Activated T-cell treated with anti-CD3 and anti-CD28 coated beads for 24 hours (primary cell): Measurements from ENCODE around the gene LYPD4.

Experiments used
- DNase-seq: peaks from one replicate; pipeline ENCODE4 v3.0.0-alpha.2; 2020; ENCODE audit warnings: low read depth

The LYPD4 gene

DNA sequence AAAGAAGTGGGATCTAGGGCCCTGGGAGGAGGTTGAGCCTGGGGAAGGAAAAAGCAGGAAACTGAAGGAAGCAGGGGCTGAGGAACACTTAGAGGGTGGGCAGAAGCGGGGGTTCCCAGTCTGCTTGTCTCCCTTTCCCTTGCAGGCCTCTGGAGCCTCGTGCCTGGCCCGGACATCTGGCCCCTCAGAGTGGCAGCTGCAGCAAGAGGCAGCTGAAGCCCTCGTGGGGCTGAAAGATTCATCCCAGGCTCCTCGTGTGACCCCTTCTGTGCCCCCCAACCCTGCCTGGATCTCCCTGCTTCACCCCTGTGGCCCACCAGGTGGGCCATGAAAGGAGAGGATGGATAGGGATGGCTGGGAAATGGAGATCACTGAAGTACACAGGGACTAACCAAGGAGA, 5.9 kb upstream of the LYPD4 start:
- no peak for DNase-seq

DNA sequence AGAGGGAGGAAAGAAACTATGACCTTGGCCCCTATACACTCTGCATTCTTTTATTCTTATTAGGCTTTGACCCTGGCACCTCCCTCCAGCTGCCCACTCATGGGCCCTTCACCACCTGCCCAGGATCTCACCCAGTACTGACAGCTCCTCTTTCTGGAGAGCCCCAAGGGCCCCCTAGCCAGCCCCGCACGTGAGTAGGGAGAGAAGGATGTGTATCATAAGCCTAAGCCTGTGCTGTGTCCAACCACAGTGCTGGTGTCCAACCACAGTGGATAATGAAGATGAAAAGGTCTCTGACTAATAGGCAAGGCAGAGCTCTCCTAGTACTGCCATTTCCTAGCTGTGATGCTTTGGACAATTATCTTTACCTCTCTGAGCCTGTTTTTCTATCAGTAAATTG, 4.6 kb upstream of the LYPD4 start:
- DNase-seq, result no peak

DNA sequence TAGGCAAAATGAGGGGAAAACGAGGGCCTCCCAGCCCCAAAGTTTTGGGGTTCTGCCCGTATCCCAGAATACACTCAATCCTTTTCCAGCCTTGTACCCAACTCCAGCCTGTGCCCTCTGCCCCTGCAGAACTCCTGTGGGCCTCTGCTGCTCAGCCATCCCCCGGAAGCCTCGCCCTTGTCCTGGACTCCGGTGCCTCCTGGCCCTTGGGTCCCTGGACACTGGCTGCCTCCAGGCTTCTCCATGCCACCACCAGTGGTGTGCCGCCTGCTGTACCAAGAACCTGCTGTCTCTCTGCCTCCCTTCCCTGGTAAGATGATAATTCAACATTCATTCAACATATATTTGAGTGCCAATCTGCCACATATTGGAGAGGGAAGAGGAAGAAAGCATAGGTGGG, 4.2 kb upstream of the LYPD4 start:
- no peak for DNase-seq

DNA sequence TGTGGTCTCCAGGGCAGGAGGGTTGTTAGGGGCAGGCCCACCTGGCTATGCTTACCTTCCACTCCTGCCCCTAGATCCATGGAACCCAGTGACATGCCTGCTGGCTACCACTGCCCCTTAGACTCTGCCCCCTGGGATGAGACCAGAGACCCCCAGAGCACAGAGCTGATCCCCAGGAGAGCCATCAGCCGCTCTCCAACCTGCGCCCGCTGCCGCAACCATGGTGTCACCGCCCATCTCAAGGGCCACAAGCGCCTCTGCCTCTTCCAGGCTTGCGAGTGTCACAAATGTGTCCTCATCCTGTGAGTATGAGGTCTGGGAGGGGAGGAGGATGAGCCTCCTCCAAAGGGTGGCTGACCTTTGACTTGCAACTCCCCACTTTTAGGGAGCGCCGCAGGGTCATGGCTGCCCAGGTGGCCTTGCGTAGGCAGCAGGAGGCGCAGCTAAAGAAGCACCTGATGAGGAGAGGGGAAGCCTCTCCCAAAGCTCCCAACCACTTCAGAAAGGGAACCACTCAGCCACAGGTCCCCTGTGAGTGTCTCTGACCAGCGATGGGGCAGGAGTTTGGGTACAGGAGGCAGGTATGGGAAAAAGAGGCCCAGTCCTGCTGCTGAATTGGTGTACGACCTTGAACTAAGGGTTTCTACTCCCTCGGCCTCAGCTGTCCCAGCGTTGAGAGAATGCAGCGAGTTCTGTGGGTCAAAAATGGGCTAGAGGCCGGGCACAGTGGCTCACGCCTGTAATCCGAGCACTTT, 3.0 kb upstream of the LYPD4 start:
- DNase-seq, result no peak

DNA sequence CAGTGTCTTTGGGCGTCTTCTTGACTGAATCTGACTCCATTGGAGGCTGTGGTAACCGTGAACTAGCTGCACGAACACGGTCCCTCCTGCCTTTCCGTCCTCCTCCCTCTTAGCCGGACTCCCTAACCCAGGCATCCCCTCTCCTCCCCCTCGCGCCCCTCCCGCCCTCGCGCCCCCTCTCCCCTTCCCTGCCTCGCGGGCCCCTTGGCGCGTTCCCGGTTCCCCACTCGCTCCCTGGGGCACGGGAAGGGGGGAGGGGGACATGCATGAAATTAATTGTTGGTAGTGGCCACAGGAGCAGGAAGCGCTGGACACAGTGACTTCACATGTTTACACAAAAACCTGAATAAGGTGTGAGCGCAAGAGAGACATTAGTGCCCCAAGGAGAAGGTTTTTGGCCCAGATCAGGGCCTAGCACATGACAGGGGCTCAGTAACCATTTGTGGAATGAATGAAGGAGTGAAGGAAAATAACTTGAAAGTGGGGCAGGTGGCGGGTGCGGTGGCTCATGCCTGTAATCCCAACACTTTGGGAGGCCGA, 638 bp upstream of the LYPD4 start:
- no peak for DNase-seq

DNA sequence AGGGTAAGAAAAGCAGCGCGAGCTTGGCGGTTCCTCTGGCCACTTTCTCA, 343 bp upstream of the LYPD4 start, which contains the start of gene DMRTC2:
TSS of gene DMRTC2 (plus strand) at position 42 of the 50 bp plus-strand sequence. CDS start 2,387 bp downstream, outside the sequence.
- no peak for DNase-seq

DNA sequence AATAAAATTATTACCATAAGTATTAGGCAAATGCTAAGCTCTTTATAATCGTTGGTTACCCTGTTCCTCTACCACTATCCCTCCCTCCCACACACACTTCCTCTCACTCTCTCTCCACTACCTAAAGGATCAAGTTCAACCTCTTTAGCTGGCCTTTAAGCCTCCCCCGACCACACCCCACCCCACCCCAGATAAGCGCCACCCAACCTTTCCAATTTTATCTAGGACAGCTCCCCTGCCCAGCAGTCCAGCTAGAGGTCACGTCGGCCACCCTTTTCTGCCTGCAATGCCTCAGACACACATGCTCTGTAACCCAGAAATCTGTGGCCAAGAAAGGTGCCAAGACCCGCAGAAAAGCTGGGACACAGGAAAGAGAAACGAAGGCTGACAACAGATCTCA, 1.1 kb downstream of the LYPD4 start:
- DNase-seq, result no peak

- no peak for DNase-seq
Observed at GRCh38 chr19:41839211-41839610, 5.3 kb downstream of the LYPD4 start.

DNA sequence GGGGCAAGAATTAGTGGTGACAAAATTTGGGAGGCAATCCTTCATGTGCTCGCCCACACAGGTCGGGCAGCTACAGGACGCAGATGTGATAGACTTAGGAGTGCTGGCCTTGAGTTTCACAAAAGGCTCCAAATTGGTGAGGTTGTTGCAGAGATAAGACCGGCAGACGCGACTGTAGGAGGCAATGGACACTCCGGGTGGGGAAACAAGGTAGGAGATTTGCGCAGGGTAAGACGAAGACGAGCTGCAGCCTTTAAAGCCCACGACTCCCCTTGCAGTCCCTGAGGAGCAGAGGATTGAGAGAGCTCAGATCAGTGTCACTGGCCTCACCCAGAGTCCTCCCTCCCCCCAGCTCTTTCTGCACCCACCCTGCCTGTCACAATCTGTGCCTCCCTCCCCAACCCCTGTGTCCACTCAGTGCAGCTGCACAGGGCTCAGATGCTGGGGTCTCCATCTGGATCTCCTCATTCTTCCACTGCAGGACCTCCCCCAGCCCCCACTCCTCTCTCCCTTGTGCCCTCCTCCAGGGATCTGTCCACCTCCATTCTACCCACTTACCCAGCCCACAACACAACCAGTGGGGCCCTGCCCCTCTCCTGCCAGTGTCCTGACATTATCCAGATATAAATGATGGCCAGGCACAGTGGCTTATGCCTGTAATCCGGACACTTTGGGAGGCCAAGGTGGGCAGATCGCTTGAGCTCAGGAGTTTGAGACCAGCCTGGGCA, 6.3 kb downstream of the LYPD4 start:
- no peak for DNase-seq

- DNase-seq, result peak; percentile 20
Observed at GRCh38 chr19:41821003-41821735, 23.3 kb downstream of the LYPD4 start.

- no peak for DNase-seq
Observed at GRCh38 chr19:41816761-41817160, 27.7 kb downstream of the LYPD4 start.

DNA sequence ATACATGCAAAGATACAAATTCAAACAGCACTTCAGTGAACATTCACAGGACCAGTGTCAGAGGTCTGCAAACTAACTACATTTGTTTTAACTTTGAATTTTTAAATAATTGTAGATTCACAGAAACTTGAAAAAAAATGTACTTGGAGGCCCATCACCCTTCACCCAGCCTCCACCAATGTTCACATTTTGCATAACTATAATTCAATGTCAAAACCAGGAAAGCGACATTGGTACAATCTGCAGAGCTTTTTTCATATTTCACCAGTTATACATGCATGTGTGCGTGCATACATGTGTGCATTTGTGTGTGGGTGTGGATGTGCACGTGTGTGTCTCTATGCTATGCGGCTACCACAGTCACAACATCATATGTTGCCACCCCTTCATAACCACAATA, 29.2 kb downstream of the LYPD4 start:
- no peak for DNase-seq

- no peak for DNase-seq
Observed at GRCh38 chr19:41813911-41814310, 30.6 kb downstream of the LYPD4 start.

- no peak for DNase-seq
Observed at GRCh38 chr19:41811981-41812380, 32.5 kb downstream of the LYPD4 start.

DNA sequence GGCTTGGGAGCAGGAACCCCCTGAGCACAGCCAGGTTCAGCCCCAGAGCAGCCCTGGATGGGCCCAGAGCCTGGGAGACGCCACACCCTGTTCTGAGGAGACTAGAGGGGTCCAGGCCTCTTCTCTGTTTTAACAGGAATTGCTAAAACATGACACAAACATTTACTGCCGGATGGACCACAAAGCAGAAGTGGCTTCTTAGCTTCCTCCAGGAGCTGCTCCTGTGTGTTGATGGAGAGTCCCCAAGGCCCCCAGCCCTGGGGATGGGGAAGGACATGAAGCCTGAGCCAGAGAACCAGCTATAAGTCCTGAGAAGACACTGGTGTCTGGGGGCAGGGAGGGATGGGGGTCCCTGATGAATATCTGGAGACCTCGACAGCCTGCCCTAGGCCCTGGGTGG, 33.4 kb downstream of the LYPD4 start:
- DNase-seq, result no peak

DNA sequence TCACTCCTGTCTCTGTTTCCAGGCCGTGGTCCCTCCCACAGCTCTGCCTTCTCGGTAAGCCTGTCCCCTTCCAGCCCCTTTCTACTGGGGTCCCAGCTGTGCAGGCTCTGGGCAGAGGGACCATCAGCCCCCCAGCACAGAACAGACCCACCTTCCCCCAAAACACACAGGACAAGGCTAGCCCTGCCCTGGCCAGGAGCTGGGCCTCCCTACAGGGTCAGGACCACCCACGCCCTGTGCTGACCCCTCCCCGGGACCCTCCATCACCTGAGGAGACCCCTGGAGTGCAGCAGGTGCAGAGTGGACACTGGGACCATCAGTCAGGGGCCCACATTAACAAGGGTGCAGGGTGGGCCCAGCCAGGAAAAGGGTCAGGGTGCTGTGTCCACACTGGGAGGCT, 34.2 kb downstream of the LYPD4 start:
- no peak for DNase-seq

- no peak for DNase-seq
Observed at GRCh38 chr19:41808663-41809566, 35.6 kb downstream of the LYPD4 start.

DNA sequence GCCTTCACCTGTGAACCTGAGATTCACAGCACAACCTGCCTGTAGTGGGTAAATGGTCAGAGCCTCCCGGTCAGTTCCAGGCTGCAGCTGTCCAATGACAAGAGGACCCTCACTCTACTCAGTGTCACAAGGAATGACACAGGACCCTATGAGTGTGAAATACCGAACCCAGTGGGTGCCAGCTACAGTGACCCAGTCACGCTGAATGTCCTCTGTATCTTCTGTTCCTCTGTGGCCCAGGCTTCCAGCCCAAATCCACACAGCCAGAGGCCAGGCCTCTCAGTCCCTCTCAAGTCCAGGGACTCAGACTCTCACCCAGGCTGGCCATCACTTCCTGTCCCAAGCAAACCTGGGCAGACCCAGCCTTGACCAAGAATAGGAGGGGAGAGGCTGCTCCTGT, 37.3 kb downstream of the LYPD4 start:
- no peak for DNase-seq

- DNase-seq, result no peak
Observed at GRCh38 chr19:41804336-41804735, 40.1 kb downstream of the LYPD4 start.

GRCh38 chr19:41802770-41803169, 41.7 kb downstream of the LYPD4 start:
- DNase-seq, result no peak

- no peak for DNase-seq
Observed at GRCh38 chr19:41801792-41802211, 42.7 kb downstream of the LYPD4 start.

- no peak for DNase-seq
Observed at GRCh38 chr19:41801031-41801430, 43.5 kb downstream of the LYPD4 start.
